Progenitor cell of endocrine pancreas (in vitro differentiated cells): Measurements from ENCODE around the gene AIPL1. TPM values are rescaled to one million over a fixed set of nuclear protein-coding genes. Genes with fewer than 3 reads are reported as not detected.

Source experiments
- DNase-seq: peaks from one replicate; pipeline ENCODE4 v3.0.0; 2021; ENCODE audit warnings: low spot score; ENCODE audit not compliant: unreplicated experiment
- H3K27ac Mint-ChIP-seq: 2 replicates; pipeline ENCODE4 v1.8.0; 2021; ENCODE audit warnings: mild to moderate bottlenecking, moderate library complexity, mixed read lengths
- H3K27me3 Mint-ChIP-seq: 2 replicates; pipeline ENCODE4 v1.8.0; 2021; ENCODE audit warnings: mixed read lengths
- H3K36me3 Mint-ChIP-seq: 2 replicates; pipeline ENCODE4 v1.8.0; 2022; ENCODE audit warnings: mixed read lengths; ENCODE audit not compliant: insufficient read depth
- H3K4me1 Mint-ChIP-seq: 2 replicates; pipeline ENCODE4 v1.8.0; 2021; ENCODE audit warnings: low read depth, mixed read lengths
- H3K4me3 Mint-ChIP-seq: 2 replicates; pipeline ENCODE4 v1.8.0; 2021; ENCODE audit warnings: low read depth, mild to moderate bottlenecking, moderate library complexity, mixed read lengths
- H3K9me3 Mint-ChIP-seq: 2 replicates; pipeline ENCODE4 v1.8.0; 2021; ENCODE audit warnings: low read depth, mixed read lengths
- CTCF ChIP-seq: fragments of 200-600 bp; sonication (generic); IDR thresholded peaks from one replicate; pipeline ENCODE4 v1.5.0; 2021; ENCODE audit warnings: antibody characterized with exemption, mild to moderate bottlenecking; ENCODE audit not compliant: unreplicated experiment
- total RNA-seq: library from RNA; stranded (reverse); gene quantifications from 2 replicates; pipeline ENCODE4 v1.2.1, GENCODE V29; 2021

AIPL1 gene
- total RNA-seq, 1 donor from 2014 or later, result not detected

GRCh38 chr17:6384481-6384880, 50.4 kb downstream of the AIPL1 start:
- Mint-ChIP-seq H3K27me3 (peaks cover 6% of the 10 kb centered on the region), H3K36me3 (no peaks in the 10 kb centered on the region), H3K4me3 (no peak overlapping the region), H3K4me1 (no peaks in the 10 kb centered on the region), H3K9me3 (no peaks in the 10 kb centered on the region), H3K27ac (no peak overlapping the region)
- no peak for TF ChIP-seq CTCF
- no peak for DNase-seq

GRCh38 chr17:6381526-6382465, 53.1 kb downstream of the AIPL1 start:
- peaks cover 6% of the 10 kb centered on the region for H3K4me1 Mint-ChIP-seq
- no peak for DNase-seq
- peaks cover 6% of the 10 kb centered on the region for H3K27me3 Mint-ChIP-seq
- no peak for TF ChIP-seq CTCF
- H3K4me3 Mint-ChIP-seq, result no peak overlapping the region
- no peak overlapping the region for H3K27ac Mint-ChIP-seq
- no peaks in the 10 kb centered on the region for H3K9me3 Mint-ChIP-seq
- H3K36me3 Mint-ChIP-seq, result no peaks in the 10 kb centered on the region

GRCh38 chr17:6380915-6381438, 53.9 kb downstream of the AIPL1 start:
- DNase-seq, result no peak

GRCh38 chr17:6377906-6378305, 57.0 kb downstream of the AIPL1 start:
- no peak overlapping the region for H3K27ac Mint-ChIP-seq
- no peak for DNase-seq

More at GRCh38 chr17:6380915-6381438, 53.9 kb downstream of the AIPL1 start:
- Mint-ChIP-seq H3K9me3 (no peaks in the 10 kb centered on the region), H3K27ac (no peak overlapping the region), H3K27me3 (peaks cover 6% of the 10 kb centered on the region), H3K4me3 (no peak overlapping the region), H3K4me1 (peaks cover 7% of the 10 kb centered on the region), H3K36me3 (no peaks in the 10 kb centered on the region)
- TF ChIP-seq CTCF, result no peak

More at GRCh38 chr17:6377906-6378305, 57.0 kb downstream of the AIPL1 start:
- TF ChIP-seq CTCF, result no peak
- Mint-ChIP-seq H3K4me3 (no peak overlapping the region), H3K27me3 (peaks cover 4% of the 10 kb centered on the region), H3K9me3 (no peaks in the 10 kb centered on the region), H3K36me3 (no peaks in the 10 kb centered on the region), H3K4me1 (peaks cover 22% of the 10 kb centered on the region)
